AML-193 (cell line): ENCODE data around the gene DNAJC28.
"Not testable (repeated sequence)": the region's sequence is repeated elsewhere in the genome, so short reads cannot be mapped to it uniquely, and the experiment has no call there.

Experiments used
- DNase-seq, 2 experiments: peaks; one replicate each; lab custom pipeline; 2025; lab: John Stamatoyannopoulos, UW

Gene DNAJC28

GRCh38 chr21:33491373-33492102 is at the start of gene DNAJC28:
Gene DNAJC28 (minus strand): TSS chr21:33491716. CDS start chr21:33489393, 2,323 bp downstream.
- DNase-seq: peak; percentile 66 to 75

- no peak for DNase-seq
Observed at GRCh38 chr21:33541105-33541711, 49.7 kb upstream of the DNAJC28 start.

DNA sequence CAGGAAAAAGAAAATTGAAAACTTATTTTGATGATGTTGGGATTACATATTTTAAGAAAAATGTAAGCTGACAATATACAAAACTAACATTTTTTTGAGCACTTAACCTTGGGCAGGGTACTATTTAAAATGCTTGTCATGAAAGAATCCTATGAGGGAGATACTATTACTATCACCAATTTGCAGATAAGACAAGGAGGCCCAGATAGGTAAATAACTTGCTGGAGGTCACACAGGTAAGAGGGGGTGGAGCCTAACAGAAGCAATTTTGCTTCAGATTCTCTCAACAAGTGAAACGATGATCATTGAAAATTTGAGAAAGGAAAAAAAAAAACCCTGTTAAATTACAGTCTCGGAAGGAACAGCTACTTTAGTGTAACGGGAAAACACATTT is 49.2 kb upstream of the DNAJC28 start:
- DNase-seq: no peak

GRCh38 chr21:33539616-33540015 is 48.1 kb upstream of the DNAJC28 start:
- DNase-seq: no peak

- no peak for DNase-seq
Observed at GRCh38 chr21:33537212-33537611, 45.7 kb upstream of the DNAJC28 start.

DNA sequence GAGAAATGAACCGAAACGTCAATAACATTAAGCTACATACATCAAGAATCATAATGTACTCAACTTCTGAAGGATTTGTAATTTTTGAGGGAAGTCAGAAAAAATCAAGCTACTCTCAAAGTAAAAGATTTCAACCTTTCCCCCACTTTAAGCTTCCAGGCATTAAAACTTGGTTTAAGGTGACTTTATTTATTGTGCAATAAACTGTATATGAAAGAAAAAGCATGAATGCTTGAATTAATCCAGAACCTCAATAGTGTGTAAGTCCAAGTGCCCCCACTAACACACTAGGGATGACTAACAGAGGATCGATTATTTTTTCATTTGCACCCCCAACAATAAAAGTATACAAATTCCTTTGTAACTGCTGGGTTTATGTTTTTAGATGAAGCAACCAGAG is 39.5 kb upstream of the DNAJC28 start:
- DNase-seq: no peak

DNA sequence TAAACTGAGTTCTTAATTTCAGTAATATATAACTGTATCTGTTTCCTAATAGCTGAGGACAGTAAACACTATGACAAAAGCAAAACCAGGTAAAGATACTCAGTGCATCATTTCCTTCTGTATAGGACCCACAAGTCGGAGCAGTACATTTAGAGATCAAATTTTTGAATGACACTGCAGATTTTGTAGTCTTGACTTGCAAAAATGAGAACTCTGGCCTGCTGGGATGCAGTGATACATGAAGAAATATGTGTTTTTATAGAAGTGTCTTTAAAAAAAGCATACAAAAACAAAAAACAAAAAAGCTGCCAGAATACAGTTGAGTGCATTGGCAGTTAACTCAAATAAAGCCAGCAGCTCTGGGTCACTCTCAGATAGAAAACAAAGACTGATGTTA is 31.4 kb upstream of the DNAJC28 start:
- no peak for DNase-seq

- no peak for DNase-seq
Observed at GRCh38 chr21:33522297-33522952, 30.9 kb upstream of the DNAJC28 start.

- no peak for DNase-seq
Observed at GRCh38 chr21:33518899-33519298, 27.4 kb upstream of the DNAJC28 start.

DNA sequence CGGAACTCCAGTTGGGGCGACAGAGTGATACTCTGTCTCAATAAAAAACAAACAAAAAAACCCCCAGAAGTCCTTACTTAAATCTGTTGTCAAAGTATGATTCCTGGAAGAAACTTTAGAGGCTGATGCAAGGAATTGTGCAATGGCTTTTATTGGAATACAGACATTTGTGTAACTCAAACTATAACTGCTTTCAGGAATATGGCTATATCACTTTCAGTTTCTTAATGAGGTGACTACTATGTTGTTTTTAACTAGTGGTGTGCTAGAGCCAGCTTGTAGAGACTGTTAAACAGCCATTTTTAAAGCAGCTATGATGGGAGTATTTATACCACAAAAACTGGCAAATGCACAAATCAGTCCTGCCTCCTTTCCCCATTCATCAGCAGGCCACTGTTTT is 22.7 kb upstream of the DNAJC28 start:
- no peak for DNase-seq

DNA sequence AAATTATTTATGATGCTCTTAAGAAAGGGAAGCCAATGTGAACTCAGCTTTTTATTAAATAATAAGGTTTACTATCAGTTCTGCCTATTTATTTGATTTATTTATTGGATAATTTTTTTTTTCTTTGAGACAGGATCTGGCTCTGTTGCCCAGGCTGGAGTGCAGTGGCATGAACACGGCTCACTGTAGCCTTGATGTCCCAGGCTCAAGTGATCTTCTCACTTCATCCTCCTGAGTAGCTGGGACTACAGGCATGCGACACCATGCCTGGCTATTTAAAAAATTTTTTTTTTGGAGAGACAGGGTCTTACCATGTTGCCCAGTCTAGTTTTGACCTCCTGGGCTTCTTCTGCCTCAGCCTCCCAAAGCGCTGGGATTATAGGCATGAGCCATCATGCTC is 21.0 kb upstream of the DNAJC28 start:
- no peak for DNase-seq

DNA sequence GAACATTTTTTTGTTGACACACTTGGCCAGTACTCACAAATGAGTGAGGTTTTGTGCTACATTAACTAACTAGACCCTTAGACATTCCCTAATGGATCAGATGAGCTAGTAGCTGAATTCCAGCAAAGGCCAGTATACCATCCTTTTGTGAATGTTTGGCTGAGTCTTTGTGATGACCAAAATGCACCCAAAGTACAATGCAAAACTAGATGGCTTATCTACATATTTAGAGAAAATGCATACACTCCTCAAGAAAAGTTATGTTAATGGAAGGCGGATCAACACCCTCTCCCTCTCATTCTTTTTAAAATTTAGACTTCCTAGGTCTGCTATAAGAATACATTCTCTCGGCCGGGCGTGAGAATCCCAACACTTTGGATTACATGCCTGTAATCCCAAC is 20.1 kb upstream of the DNAJC28 start:
- DNase-seq: no peak

GRCh38 chr21:33510826-33511225 is 19.3 kb upstream of the DNAJC28 start:
- no peak for DNase-seq

DNA sequence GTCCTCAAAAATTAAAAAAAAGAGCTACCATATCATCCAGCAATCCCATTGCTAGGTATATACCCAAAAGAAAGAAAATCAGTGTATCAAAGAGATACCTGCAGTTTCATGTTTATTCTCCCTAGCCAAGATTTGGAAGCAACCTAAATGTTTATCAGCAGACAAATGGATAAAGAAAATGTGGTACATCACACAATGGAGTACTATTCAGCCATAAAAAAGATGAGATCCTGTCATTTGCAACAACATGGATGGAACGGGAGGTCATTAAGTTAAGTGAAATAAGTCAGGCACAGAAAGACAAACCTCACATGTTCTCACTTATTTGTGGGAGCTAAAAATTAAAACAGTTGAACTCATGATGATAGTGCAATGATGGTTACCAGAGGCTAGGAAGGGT is 15.5 kb upstream of the DNAJC28 start:
- not testable (repeated sequence) for DNase-seq

GRCh38 chr21:33505833-33506232 is 14.3 kb upstream of the DNAJC28 start:
- no peak for DNase-seq

DNA sequence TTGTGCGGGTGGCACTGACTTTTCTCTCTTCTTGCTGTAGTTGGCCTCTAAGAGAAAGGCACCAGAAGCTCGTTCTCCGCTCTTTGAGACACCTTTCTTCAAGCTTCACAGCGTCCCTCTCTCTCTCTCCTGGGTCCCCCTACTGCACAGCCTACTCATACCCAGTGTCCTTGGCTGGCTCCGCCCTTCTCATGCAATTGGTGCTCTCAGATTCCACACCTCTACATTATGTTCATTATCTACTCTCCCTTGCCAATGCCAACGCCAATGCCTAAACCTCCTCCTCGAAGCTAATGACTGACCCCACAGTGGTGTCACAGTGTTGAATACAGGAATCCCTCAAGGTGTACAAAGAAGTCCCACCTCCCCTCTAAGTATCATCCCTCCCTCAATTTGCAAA is 4.8 kb upstream of the DNAJC28 start:
- DNase-seq: no peak

DNA sequence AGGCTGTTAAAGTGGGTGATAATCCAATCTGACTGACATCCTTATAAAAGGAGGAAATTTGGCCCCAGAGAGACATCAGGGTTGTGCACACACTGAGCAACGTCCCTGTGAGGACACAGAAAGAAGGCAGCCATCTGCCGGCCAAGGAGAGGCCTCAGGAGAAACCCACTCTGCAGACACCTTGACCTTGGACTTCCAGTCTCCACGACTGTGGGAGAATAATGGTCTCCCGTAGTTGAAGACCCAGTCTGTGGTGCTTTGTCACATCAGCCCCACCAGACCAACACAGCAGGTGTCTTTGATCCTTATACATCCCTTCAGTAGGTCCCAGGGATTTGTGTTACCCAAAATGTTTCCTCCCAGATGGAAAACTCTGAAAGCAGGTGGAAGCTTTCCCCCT is 4.2 kb upstream of the DNAJC28 start:
- no peak for DNase-seq

- DNase-seq: no peak
Observed at GRCh38 chr21:33493756-33494155, 2.2 kb upstream of the DNAJC28 start.

DNA sequence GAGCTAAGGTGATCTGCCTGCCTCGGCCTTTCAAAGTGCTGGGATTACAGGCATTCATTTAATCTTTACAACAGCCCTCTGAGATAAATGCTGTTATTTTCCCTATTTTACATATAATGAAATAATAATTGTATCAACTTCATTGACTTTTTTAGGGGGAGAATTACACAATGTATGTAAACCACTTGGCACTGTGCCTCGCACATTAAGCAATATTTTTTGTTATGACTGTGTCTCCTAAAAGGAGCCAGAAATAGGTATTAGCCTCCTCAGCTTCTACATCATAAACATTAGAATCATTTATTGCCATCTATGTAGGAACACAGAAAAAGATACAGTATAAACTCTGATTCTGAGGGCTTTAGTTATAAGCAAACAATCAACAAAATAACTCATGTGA is 1.1 kb upstream of the DNAJC28 start:
- DNase-seq: peak; percentile 12 to 26

DNA sequence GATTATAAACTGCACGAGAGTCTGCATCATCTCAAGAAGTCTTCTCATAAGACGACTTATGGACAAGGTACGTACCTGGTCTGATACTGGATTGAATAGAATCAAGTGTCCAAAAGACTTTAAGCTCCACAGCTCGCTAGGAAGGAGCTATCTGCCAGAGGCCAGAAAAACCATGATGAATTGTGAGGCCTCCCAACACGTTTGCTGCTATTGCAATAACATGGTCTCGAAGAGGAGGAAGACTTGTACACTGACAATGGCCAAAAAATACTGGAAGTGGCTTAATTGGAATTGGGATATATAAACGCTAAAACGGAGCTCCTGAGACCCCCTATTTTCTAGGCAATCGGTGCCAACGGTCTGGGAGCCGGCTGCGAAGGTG is 534 bp downstream of the DNAJC28 start:
- DNase-seq: no peak

- DNase-seq: no peak
Observed at GRCh38 chr21:33488936-33489335, 2.6 kb downstream of the DNAJC28 start.

DNA sequence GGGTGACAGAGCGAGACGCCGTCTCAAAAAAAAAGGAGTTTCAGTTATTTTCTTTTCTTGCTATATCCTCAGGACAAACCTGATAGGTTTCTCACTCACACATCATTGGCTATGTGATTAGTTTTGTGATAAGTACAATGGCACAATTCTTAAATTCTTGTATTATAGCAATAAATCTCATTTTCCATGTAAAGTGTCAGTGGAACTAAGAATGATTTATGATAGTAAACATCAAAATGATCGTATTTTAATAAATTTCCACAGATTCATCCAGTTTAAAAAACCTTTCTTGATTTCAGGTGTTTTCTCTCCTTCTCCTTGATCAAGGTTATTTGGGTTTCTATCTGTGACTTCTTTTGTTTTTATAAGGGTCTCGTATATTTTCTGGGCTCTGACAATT is 3.5 kb downstream of the DNAJC28 start:
- DNase-seq: no peak

DNA sequence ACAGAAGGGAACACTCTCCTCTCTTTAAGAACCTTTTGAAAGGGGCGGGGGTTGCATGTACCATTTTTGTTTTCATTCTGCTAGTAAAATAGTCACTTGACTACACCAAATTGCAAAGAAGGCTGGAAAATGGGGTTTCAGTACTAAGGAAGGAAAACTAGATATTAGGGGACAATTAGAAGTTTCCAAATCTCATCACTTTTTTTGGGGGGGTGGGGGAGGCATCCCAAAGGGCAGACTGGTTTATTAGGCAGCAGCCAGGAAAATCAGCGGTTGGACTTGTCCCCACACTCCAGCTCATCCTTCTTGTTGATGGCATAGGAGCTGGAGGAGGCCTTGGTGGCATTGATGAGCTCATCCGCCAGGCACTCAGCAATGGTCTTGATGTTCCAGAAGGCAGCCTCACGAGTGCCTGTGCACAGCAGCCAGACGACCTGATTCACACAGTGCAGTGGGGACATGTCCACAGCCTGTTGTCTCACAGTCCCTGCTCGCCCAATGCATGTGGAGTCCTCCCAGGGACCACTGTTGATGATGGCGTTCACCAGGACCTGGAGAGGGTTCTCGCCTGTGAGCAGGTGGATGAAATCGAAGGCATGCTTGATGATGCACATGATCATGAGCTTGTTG is 10.1 kb downstream of the DNAJC28 start:
- DNase-seq: no peak
